ENCODE measurements around the gene SLC38A4. TPM values are rescaled to one million over a fixed set of nuclear protein-coding genes. Genes with fewer than 3 reads are reported as not detected.
"Not testable (repeated sequence)": the region's sequence is repeated elsewhere in the genome, so short reads cannot be mapped to it uniquely, and the experiment has no call there.

Gene SLC38A4
- total and polyA plus RNA-seq, 7 experiments from 2014 or later: not detected

- Mint-ChIP-seq H3K27me3 (peaks cover 0 to 4% (median 0%) of the 10 kb centered on the region in 5 donors), H3K27ac (no peak overlapping the region), H3K4me3 (no peak overlapping the region), H3K9me3 (peaks cover 0 to 55% (median 20%) of the 10 kb centered on the region in 11 donors), H3K4me1 (no peaks in the 10 kb centered on the region), H3K36me3 (peaks cover 0 to 3% (median 0%) of the 10 kb centered on the region in 5 donors)
- intact Hi-C loops (cut with micrococcal nuclease): no loop called here
- DNase-seq (no peak), ATAC-seq (no peak)
- ChIA-PET POLR2A (no interaction called here), CTCF (no interaction called here)
- H3K9me3 ChIP-seq (ENCODE audit: control insufficient read depth in 2 of 3, low read length in 3 of 3): peaks cover 0 to 6% (median 0%) of the 10 kb centered on the region in 3 experiments
- H3K4me1 ChIP-seq (ENCODE audit: control insufficient read depth in 2 of 2, insufficient read depth in 2 of 2, low read length in 2 of 2): no peaks in the 10 kb centered on the region
- no peaks in the 10 kb centered on the region for H3K36me3 ChIP-seq (ENCODE audit: control insufficient read depth in 2 of 3, insufficient read depth in 3 of 3, low read length in 3 of 3)
- H3K27me3 ChIP-seq (ENCODE audit: control insufficient read depth in 2 of 2, insufficient read depth in 2 of 2, low read length in 2 of 2): no peaks in the 10 kb centered on the region
- no peak overlapping the region for H3K4me3 ChIP-seq (ENCODE audit: low read length)
- H3K27ac ChIP-seq (ENCODE audit: low read depth, low read length): no peak overlapping the region
Observed at GRCh38 chr12:46857486-46857885, 31.7 kb upstream of the SLC38A4 start.

DNA sequence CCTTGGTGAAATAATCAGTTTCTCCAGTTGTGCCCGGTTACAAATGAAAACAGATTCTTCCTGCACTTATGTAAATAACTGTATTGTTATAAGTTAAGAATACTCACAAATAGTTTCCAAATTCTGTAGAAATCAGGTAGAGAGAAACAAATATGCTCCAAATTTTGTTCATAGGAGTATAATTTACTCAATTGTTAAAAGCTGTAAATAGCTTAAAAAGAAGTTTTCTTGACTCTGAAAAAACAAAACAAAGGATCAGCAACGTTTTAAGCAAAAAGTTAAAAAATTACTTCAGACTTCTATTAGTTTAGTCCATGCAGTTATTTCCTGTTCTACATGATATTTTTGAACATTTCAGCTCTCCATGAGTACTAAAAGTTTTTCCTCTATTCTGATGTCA is 30.0 kb upstream of the SLC38A4 start:
- no peaks in the 10 kb centered on the region for H3K27me3 ChIP-seq (ENCODE audit: control insufficient read depth in 2 of 2, insufficient read depth in 2 of 2, low read length in 2 of 2)
- no peaks in the 10 kb centered on the region for H3K4me1 ChIP-seq (ENCODE audit: control insufficient read depth in 2 of 2, insufficient read depth in 2 of 2, low read length in 2 of 2)
- intact Hi-C loops (cut with micrococcal nuclease): no loop called here
- H3K27ac ChIP-seq (ENCODE audit: low read depth, low read length): no peak overlapping the region
- H3K36me3 ChIP-seq (ENCODE audit: control insufficient read depth in 2 of 3, insufficient read depth in 3 of 3, low read length in 3 of 3): no peaks in the 10 kb centered on the region
- POLR2A ChIA-PET: no interaction called here
- Mint-ChIP-seq H3K27ac (no peak overlapping the region), H3K4me1 (no peaks in the 10 kb centered on the region), H3K36me3 (peaks cover 0 to 3% (median 0%) of the 10 kb centered on the region in 5 donors), H3K9me3 (peaks cover 0 to 57% (median 19%) of the 10 kb centered on the region in 11 donors), H3K4me3 (no peak overlapping the region), H3K27me3 (peaks cover 0 to 9% (median 0%) of the 10 kb centered on the region in 5 donors)
- DNase-seq: no peak
- peaks cover 0 to 6% (median 0%) of the 10 kb centered on the region in 3 experiments for H3K9me3 ChIP-seq (ENCODE audit: control insufficient read depth in 2 of 3, low read length in 3 of 3)
- CTCF ChIA-PET: no interaction called here
- H3K4me3 ChIP-seq (ENCODE audit: low read length): no peak overlapping the region
- no peak for ATAC-seq

DNA sequence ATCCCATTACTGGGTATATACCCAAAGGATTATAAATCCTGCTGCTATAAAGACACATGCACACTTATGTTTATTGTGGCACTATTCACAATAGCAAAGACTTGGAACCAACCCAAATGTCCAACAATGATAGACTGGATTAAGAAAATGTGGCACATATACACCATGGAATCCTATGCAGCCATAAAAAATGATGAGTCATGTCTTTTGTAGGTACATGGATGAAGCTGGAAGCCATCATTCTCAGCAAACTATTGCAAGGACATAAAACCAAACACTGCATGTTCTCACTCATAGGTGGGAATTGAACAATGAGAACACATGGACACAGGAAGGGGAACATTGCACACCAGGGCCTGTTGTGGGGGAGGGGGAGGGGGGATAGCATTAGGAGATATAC is 28.4 kb upstream of the SLC38A4 start:
- CTCF ChIA-PET; H3K27me3 ChIP-seq (ENCODE audit: control insufficient read depth in 2 of 2, insufficient read depth in 2 of 2, low read length in 2 of 2); H3K9me3 ChIP-seq (ENCODE audit: control insufficient read depth in 2 of 3, low read length in 3 of 3); DNase-seq; H3K4me3 ChIP-seq (ENCODE audit: low read length); POLR2A ChIA-PET; H3K4me1 Mint-ChIP-seq; H3K36me3 Mint-ChIP-seq; ATAC-seq; intact Hi-C loops (cut with micrococcal nuclease); H3K27ac ChIP-seq (ENCODE audit: low read depth, low read length); H3K4me3 Mint-ChIP-seq; H3K36me3 ChIP-seq (ENCODE audit: control insufficient read depth in 2 of 3, insufficient read depth in 3 of 3, low read length in 3 of 3); H3K4me1 ChIP-seq (ENCODE audit: control insufficient read depth in 2 of 2, insufficient read depth in 2 of 2, low read length in 2 of 2); H3K27ac Mint-ChIP-seq: not testable (repeated sequence)
- Mint-ChIP-seq H3K9me3 (peaks cover 0 to 57% (median 19%) of the 10 kb centered on the region in 11 donors), H3K27me3 (peaks cover 0 to 22% (median 12%) of the 10 kb centered on the region in 5 donors)

- H3K4me1 ChIP-seq (ENCODE audit: control insufficient read depth in 2 of 2, insufficient read depth in 2 of 2, low read length in 2 of 2); CTCF ChIA-PET; H3K9me3 ChIP-seq (ENCODE audit: control insufficient read depth in 2 of 3, low read length in 3 of 3); H3K27me3 ChIP-seq (ENCODE audit: control insufficient read depth in 2 of 2, insufficient read depth in 2 of 2, low read length in 2 of 2); H3K36me3 ChIP-seq (ENCODE audit: control insufficient read depth in 2 of 3, insufficient read depth in 3 of 3, low read length in 3 of 3); DNase-seq; ATAC-seq; POLR2A ChIA-PET; H3K27ac ChIP-seq (ENCODE audit: low read depth, low read length); H3K27ac Mint-ChIP-seq; H3K4me3 Mint-ChIP-seq; intact Hi-C loops (cut with micrococcal nuclease); H3K4me1 Mint-ChIP-seq; H3K4me3 ChIP-seq (ENCODE audit: low read length): not testable (repeated sequence)
- peaks cover 0 to 27% (median 10%) of the 10 kb centered on the region in 11 donors for H3K9me3 Mint-ChIP-seq
- peaks cover 0 to 41% (median 26%) of the 10 kb centered on the region in 5 donors for H3K27me3 Mint-ChIP-seq
- H3K36me3 Mint-ChIP-seq: peaks cover 0 to 10% (median 0%) of the 10 kb centered on the region in 5 donors
Observed at GRCh38 chr12:46848792-46849191, 23.0 kb upstream of the SLC38A4 start.

DNA sequence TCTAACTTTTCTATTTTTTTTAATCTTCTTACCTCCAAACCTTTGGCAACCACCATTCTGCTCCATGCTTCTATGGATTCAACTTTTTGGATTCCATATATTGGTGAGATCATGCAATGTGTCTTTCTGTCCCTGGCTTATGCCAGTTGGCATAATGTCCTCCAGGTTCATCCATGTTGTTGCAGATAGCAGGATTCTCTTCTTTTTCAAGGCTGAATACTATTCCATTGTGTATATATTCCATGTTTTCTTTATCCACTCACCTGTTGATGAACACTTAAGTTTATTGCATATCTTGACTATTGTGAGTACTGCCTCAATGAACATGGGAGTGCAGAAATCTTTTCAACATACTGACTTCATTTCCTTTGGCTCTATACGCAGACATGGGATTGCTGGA is 21.2 kb upstream of the SLC38A4 start:
- DNase-seq (no peak), ATAC-seq (no peak)
- H3K27me3 Mint-ChIP-seq: peaks cover 2 to 41% (median 33%) of the 10 kb centered on the region in 5 donors
- peaks cover 0 to 24% (median 7%) of the 10 kb centered on the region in 11 donors for H3K9me3 Mint-ChIP-seq
- Histone ChIP-seq H3K4me3 (ENCODE audit: low read length) (no peak overlapping the region), H3K4me1 (ENCODE audit: control insufficient read depth in 2 of 2, insufficient read depth in 2 of 2, low read length in 2 of 2) (no peaks in the 10 kb centered on the region), H3K27ac (ENCODE audit: low read depth, low read length) (no peak overlapping the region), H3K9me3 (ENCODE audit: control insufficient read depth in 2 of 3, low read length in 3 of 3) (no peaks in the 10 kb centered on the region), H3K36me3 (ENCODE audit: control insufficient read depth in 2 of 3, insufficient read depth in 3 of 3, low read length in 3 of 3) (no peaks in the 10 kb centered on the region), H3K27me3 (ENCODE audit: control insufficient read depth in 2 of 2, insufficient read depth in 2 of 2, low read length in 2 of 2) (no peaks in the 10 kb centered on the region)
- ChIA-PET POLR2A (no interaction called here), CTCF (no interaction called here)
- no peak overlapping the region for H3K4me3 Mint-ChIP-seq
- peaks cover 0 to 10% (median 0%) of the 10 kb centered on the region in 5 donors for H3K36me3 Mint-ChIP-seq
- H3K27ac Mint-ChIP-seq: no peak overlapping the region
- H3K4me1 Mint-ChIP-seq: no peaks in the 10 kb centered on the region
- intact Hi-C loops (cut with micrococcal nuclease): no loop called here

GRCh38 chr12:46843811-46844210 is 18.0 kb upstream of the SLC38A4 start:
- no peak overlapping the region for H3K4me3 ChIP-seq (ENCODE audit: low read length)
- peaks cover 0 to 11% (median 6%) of the 10 kb centered on the region in 11 donors for H3K9me3 Mint-ChIP-seq
- POLR2A ChIA-PET: no interaction called here
- H3K4me3 Mint-ChIP-seq: no peak overlapping the region
- H3K4me1 ChIP-seq (ENCODE audit: control insufficient read depth in 2 of 2, insufficient read depth in 2 of 2, low read length in 2 of 2): no peaks in the 10 kb centered on the region
- H3K4me1 Mint-ChIP-seq: no peaks in the 10 kb centered on the region
- H3K27ac Mint-ChIP-seq: no peak overlapping the region
- no peaks in the 10 kb centered on the region for H3K27me3 ChIP-seq (ENCODE audit: control insufficient read depth in 2 of 2, insufficient read depth in 2 of 2, low read length in 2 of 2)
- H3K36me3 ChIP-seq (ENCODE audit: control insufficient read depth in 2 of 3, insufficient read depth in 3 of 3, low read length in 3 of 3): no peaks in the 10 kb centered on the region
- CTCF ChIA-PET: interaction anchor here (0.5 kb wide), 1 partner anchor 49 kb away, joined by 3 read pairs; no protein-coding TSS in a partner anchor
- H3K9me3 ChIP-seq (ENCODE audit: control insufficient read depth in 2 of 3, low read length in 3 of 3): no peaks in the 10 kb centered on the region
- DNase-seq: no peak
- ATAC-seq: no peak
- intact Hi-C loops (cut with micrococcal nuclease): no loop called here
- H3K27ac ChIP-seq (ENCODE audit: low read depth, low read length): no peak overlapping the region
- peaks cover 4 to 32% (median 19%) of the 10 kb centered on the region in 5 donors for H3K27me3 Mint-ChIP-seq
- H3K36me3 Mint-ChIP-seq: peaks cover 0 to 10% (median 0%) of the 10 kb centered on the region in 5 donors

DNA sequence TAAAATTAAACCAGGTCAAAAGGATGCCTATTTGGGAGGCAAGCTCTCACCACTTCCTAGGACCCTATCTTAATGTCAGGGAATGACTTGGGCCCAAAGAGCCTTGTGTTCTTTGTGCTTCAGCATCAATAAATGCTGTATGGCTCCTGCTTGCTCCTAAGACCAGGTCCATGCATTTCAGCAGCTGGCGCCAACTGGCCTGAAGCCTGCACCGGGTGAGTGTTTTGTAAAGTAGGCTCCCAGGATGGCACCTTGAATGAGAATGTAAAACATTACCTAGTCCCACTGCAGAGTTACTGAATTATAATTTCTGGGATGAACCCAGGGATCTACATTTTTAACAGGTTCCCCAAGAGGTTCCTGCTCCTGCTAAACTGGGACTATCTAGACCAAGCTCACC is 16.1 kb upstream of the SLC38A4 start:
- peaks cover 10 to 28% (median 17%) of the 10 kb centered on the region in 5 donors for H3K27me3 Mint-ChIP-seq
- intact Hi-C loops (cut with micrococcal nuclease): no loop called here
- H3K4me1 Mint-ChIP-seq: no peaks in the 10 kb centered on the region
- CTCF ChIA-PET: no interaction called here
- no peak for ATAC-seq
- H3K36me3 Mint-ChIP-seq: peaks cover 0 to 3% (median 0%) of the 10 kb centered on the region in 5 donors
- Histone ChIP-seq H3K27me3 (ENCODE audit: control insufficient read depth in 2 of 2, insufficient read depth in 2 of 2, low read length in 2 of 2) (no peaks in the 10 kb centered on the region), H3K4me1 (ENCODE audit: control insufficient read depth in 2 of 2, insufficient read depth in 2 of 2, low read length in 2 of 2) (no peaks in the 10 kb centered on the region), H3K9me3 (ENCODE audit: control insufficient read depth in 2 of 3, low read length in 3 of 3) (no peaks in the 10 kb centered on the region), H3K36me3 (ENCODE audit: control insufficient read depth in 2 of 3, insufficient read depth in 3 of 3, low read length in 3 of 3) (no peaks in the 10 kb centered on the region), H3K4me3 (ENCODE audit: low read length) (no peak overlapping the region), H3K27ac (ENCODE audit: low read depth, low read length) (no peak overlapping the region)
- peaks cover 0 to 3% (median under 1%) of the 10 kb centered on the region in 11 donors for H3K9me3 Mint-ChIP-seq
- no peak for DNase-seq
- H3K27ac Mint-ChIP-seq: no peak overlapping the region
- no peak overlapping the region for H3K4me3 Mint-ChIP-seq
- POLR2A ChIA-PET: no interaction called here

Measured in naive thymus-derived CD4-positive, alpha-beta T cell (primary cell).